Endothelial cell of umbilical vein (primary cell): ENCODE data around the gene MLLT11. TPM values are rescaled to one million over a fixed set of nuclear protein-coding genes. Genes with fewer than 3 reads are reported as not detected.
"Not testable (repeated sequence)": the region's sequence is repeated elsewhere in the genome, so short reads cannot be mapped to it uniquely, and the experiment has no call there.

Experiments used
- BruUV-seq: library from RNA; stranded (reverse); fragments of 400-500 nt; replicated peaks from 2 replicates; lab custom pipeline; 2021; lab: Mats Ljungman, UMichigan
- CTCF ChIA-PET: fragments of 300-600, 350-600 bp; sonication (Branson Sonifier 250); formaldehyde crosslinking; loops from one replicate; lab custom pipeline; 2021; ENCODE audit warnings: antibody characterized with exemption, inconsistent platforms; lab: Charles Lee
- POLR2A ChIA-PET: fragments of 300-600, 350-600 bp; sonication (Branson Sonifier 250); formaldehyde crosslinking; loops from one replicate; lab custom pipeline; 2021; ENCODE audit warnings: antibody characterized with exemption, inconsistent platforms; lab: Charles Lee
- DNase-seq: peaks from one replicate; pipeline ENCODE4 v3.0.0-alpha.2; 2011; ENCODE audit warnings: low read depth, low spot score
- FAIRE-seq: peaks from 2 replicates; lab custom pipeline; 2011; peaks lifted over from hg19 to GRCh38; lab: Jason Lieb, UNC
- H2AFZ ChIP-seq: 2 replicates; pipeline ENCODE4 v1.6.0; 2012; ENCODE audit warnings: low read depth, low read length, control low read depth, inconsistent platforms
- H3K27ac ChIP-seq: 2 replicates; pipeline ENCODE4 v1.5.1; 2011; ENCODE audit warnings: low read depth, mild to moderate bottlenecking, control low read depth, low read length, moderate library complexity; ENCODE audit not compliant: insufficient read depth
- H3K27me3 ChIP-seq, 2 experiments: 2 replicates each; pipeline versions ENCODE4 v1.6.0 to v1.6.1; 2011; ENCODE audit warnings: low read length in 2 of 2, mixed read lengths in 1 of 2; ENCODE audit not compliant: control insufficient read depth in 2 of 2, insufficient read depth in 2 of 2
- H3K36me3 ChIP-seq, 2 experiments: 2 replicates in 1 of 2; 3 replicates in 1 of 2; pipeline ENCODE4 v1.5.1; 2011; ENCODE audit warnings: low read length in 2 of 2, mild to moderate bottlenecking in 1 of 2, moderate library complexity in 1 of 2; ENCODE audit not compliant: control insufficient read depth in 2 of 2, insufficient read depth in 2 of 2; ENCODE audit errors: extremely low read depth in 1 of 2
- H3K4me1 ChIP-seq: 3 replicates; pipeline ENCODE4 v1.5.1; 2011; ENCODE audit warnings: mild to moderate bottlenecking, low read length; ENCODE audit not compliant: control insufficient read depth, insufficient read depth; ENCODE audit errors: extremely low read depth
- H3K4me2 ChIP-seq: 2 replicates; pipeline ENCODE4 v1.6.1; 2011; ENCODE audit warnings: low read length, control low read depth, mixed read lengths; ENCODE audit not compliant: insufficient read depth
- H3K4me3 ChIP-seq, 3 experiments: fragments of 200-600 bp in 1 of 3; sonication (generic), shearing (Covaris generic) in 1 of 3; replicated peaks in 1 of 3; 2 replicates each; pipeline ENCODE4 v1.5.1; 2011 to 2016; ENCODE audit warnings: control low read depth in 3 of 3, low read length in 3 of 3, mild to moderate bottlenecking in 2 of 3, inconsistent platforms in 1 of 3, low read depth in 1 of 3, moderate library complexity in 1 of 3; ENCODE audit not compliant: insufficient read depth in 1 of 3
- H3K79me2 ChIP-seq: 2 replicates; pipeline ENCODE4 v1.6.0; 2012; ENCODE audit warnings: low read length, inconsistent platforms; ENCODE audit not compliant: control insufficient read depth, insufficient read depth
- H3K9ac ChIP-seq: replicated peaks from 2 replicates; pipeline ENCODE3; 2011; ENCODE audit warnings: low read length, control low read depth; ENCODE audit not compliant: insufficient read depth; ENCODE audit errors: extremely low read depth
- H3K9me1 ChIP-seq: replicated peaks from 3 replicates; pipeline ENCODE4 v1.6.0; 2011; ENCODE audit warnings: mild to moderate bottlenecking, low read length; ENCODE audit not compliant: control insufficient read depth, insufficient read depth; ENCODE audit errors: extremely low read depth
- H3K9me3 ChIP-seq: replicated peaks from 2 replicates; pipeline ENCODE4 v1.5.1; 2012; ENCODE audit warnings: low read length, inconsistent platforms; ENCODE audit not compliant: control insufficient read depth, insufficient read depth
- H4K20me1 ChIP-seq: replicated peaks from 2 replicates; pipeline ENCODE3; 2011; ENCODE audit warnings: mild to moderate bottlenecking, low read length; ENCODE audit not compliant: control insufficient read depth, insufficient read depth; ENCODE audit errors: extremely low read depth
- CTCF ChIP-seq, 2 donors: IDR thresholded peaks; 1 replicate in 1 of 2; 2 replicates in 1 of 2; pipeline ENCODE4 v1.5.1; 2011; ENCODE audit warnings: low read length in 2 of 2, mild to moderate bottlenecking in 2 of 2, moderate library complexity in 2 of 2, control low read depth in 1 of 2, inconsistent platforms in 1 of 2, low read depth in 1 of 2; ENCODE audit not compliant: insufficient read depth in 1 of 2; ENCODE audit errors: extremely low read depth in 1 of 2
- EZH2 ChIP-seq: IDR thresholded peaks from 2 replicates; pipeline ENCODE4 v1.6.1; 2012; ENCODE audit warnings: borderline replicate concordance, low read depth, mild to moderate bottlenecking, moderate library complexity, low read length, inconsistent platforms; ENCODE audit not compliant: severe bottlenecking
- FOS ChIP-seq: IDR thresholded peaks from 2 replicates; pipeline ENCODE4 v1.6.1; 2011; ENCODE audit warnings: mild to moderate bottlenecking, low read length, moderate library complexity, borderline replicate concordance; ENCODE audit not compliant: insufficient read depth
- GATA2 ChIP-seq: IDR thresholded peaks from 2 replicates; pipeline ENCODE4 v1.7.0; 2011; ENCODE audit warnings: low read depth, mild to moderate bottlenecking, moderate library complexity, mixed read lengths, low read length; ENCODE audit not compliant: insufficient read length, insufficient read depth
- JUN ChIP-seq: IDR thresholded peaks from 2 replicates; pipeline ENCODE4 v1.6.1; 2011; ENCODE audit warnings: borderline replicate concordance, low read depth; ENCODE audit not compliant: insufficient read length, insufficient read depth
- MAX ChIP-seq: IDR thresholded peaks from 2 replicates; pipeline ENCODE4 v1.6.1; 2011; ENCODE audit not compliant: insufficient read depth, insufficient read length
- MYC ChIP-seq: IDR thresholded peaks from one replicate; pipeline ENCODE4 v1.6.1; 2011; ENCODE audit warnings: mild to moderate bottlenecking, low read depth, low read length
- POLR2A ChIP-seq: IDR thresholded peaks from 2 replicates; pipeline ENCODE4 v1.6.1; 2012; ENCODE audit warnings: low read depth, mild to moderate bottlenecking, control low read depth, low read length
- POLR2AphosphoS5 ChIP-seq: IDR thresholded peaks from 2 replicates; pipeline ENCODE4 v1.6.1; 2012; ENCODE audit warnings: low read depth, mild to moderate bottlenecking, control low read depth, low read length, moderate library complexity; ENCODE audit not compliant: insufficient read depth
- dilution Hi-C: fragments of 300-500 bp; cut with MboI; formaldehyde crosslinking; loops from one replicate; pipeline ENCODE4 v1.15.0; 2019; ENCODE audit warnings: low sequenced_read_pairs; ENCODE audit not compliant: extremely low pct_ligation_motif_present
- intact Hi-C: fragments of 100-400 bp; cut with micrococcal nuclease; formaldehyde crosslinking; loops from one replicate; pipeline ENCODE4 v1.10.0; 2022
- polyA plus RNA-seq, 4 experiments: library from polyadenylated mRNA; depleted of rRNA in 3 of 4; stranded (reverse) in 3 of 4; unstranded in 1 of 4; fragments of >200 nt; gene quantifications; 2 replicates each; pipeline versions ENCODE4 v1.2.1 to v1.2.3, GENCODE V29; 2011 to 2012; ENCODE audit warnings: missing spikeins in 1 of 4
- total RNA-seq: library from RNA; stranded (reverse); gene quantifications from 2 replicates; pipeline ENCODE4 v1.2.3, GENCODE V29; 2021

MLLT11 gene
- total and polyA plus RNA-seq, 2 donors (not counting 3 experiments of a cell fraction or from before 2014, with no cell fraction given), result 25.2 to 26.5 TPM

GRCh38 chr1:151085953-151086559 is 25.9 kb downstream of the MLLT11 start:
- intact Hi-C loops, result no loop called here
- Histone ChIP-seq H3K27me3 (no peaks in the 10 kb centered on the region), H3K4me1 (no peaks in the 10 kb centered on the region), H3K9me1 (no peaks in the 10 kb centered on the region), H3K36me3 (no peaks in the 10 kb centered on the region), H3K4me3 (no peak overlapping the region), H3K9me3 (no peaks in the 10 kb centered on the region), H3K4me2 (no peak overlapping the region), H2AFZ (no peak overlapping the region), H4K20me1 (no peaks in the 10 kb centered on the region), H3K79me2 (no peaks in the 10 kb centered on the region), H3K9ac (no peak overlapping the region), H3K27ac (no peak overlapping the region)
- dilution Hi-C loops, result no loop called here
- FAIRE-seq, result no peak
- DNase-seq, result no peak
- POLR2A ChIA-PET, result no interaction called here
- CTCF ChIA-PET, result interaction anchor here (0.5 to 8.5 kb wide), 5 partner anchors 10 to 70 kb away, joined by 3 to 66 read pairs (median 3); partner anchors contain the start of gene GABPB2
- BruUV-seq, result no TSS peak
- TF ChIP-seq JUN, result no peak
- no peak for TF ChIP-seq POLR2AphosphoS5
- no peak for TF ChIP-seq CTCF (IDR thresholded peaks at IDR 0.05; ENCODE audit: extremely low read depth in 1 of 2, insufficient read depth in 1 of 2, low read depth in 1 of 2, low read length in 2 of 2)
- TF ChIP-seq GATA2, result no peak
- TF ChIP-seq FOS, result no peak
- no peak for TF ChIP-seq MYC
- no peak for TF ChIP-seq POLR2A
- TF ChIP-seq MAX, result no peak
- no peak for TF ChIP-seq EZH2

- DNase-seq, intact Hi-C loops, H3K36me3 ChIP-seq, BruUV-seq, H3K27me3 ChIP-seq, H2AFZ ChIP-seq, FAIRE-seq, H3K9me1 ChIP-seq, H3K9ac ChIP-seq, H3K9me3 ChIP-seq, H4K20me1 ChIP-seq, dilution Hi-C loops, H3K4me3 ChIP-seq, H3K79me2 ChIP-seq, H3K4me1 ChIP-seq, H3K4me2 ChIP-seq, H3K27ac ChIP-seq: not testable (repeated sequence)
- CTCF ChIA-PET, result interaction anchor here (0.8 to 12.7 kb wide), 4 partner anchors 13 to 141 kb away, joined by 3 to 623 read pairs (median 3); partner anchors contain the start of gene TNFAIP8L2
- POLR2A ChIA-PET, result interaction anchor here (1.2 kb wide), 1 partner anchor 157 kb away, joined by 3 read pairs; the partner anchor contains the start of gene PSMD4
These were observed 37.2 kb downstream of the MLLT11 start for GRCh38 chr1:151097426-151097825.
